HK-2 (cell line): ENCODE data around the gene ATF4.

Source experiments
- DNase-seq: peaks from one replicate; pipeline ENCODE4 v3.0.0-alpha.2; 2018; ENCODE audit not compliant: unreplicated experiment

The ATF4 gene

DNA sequence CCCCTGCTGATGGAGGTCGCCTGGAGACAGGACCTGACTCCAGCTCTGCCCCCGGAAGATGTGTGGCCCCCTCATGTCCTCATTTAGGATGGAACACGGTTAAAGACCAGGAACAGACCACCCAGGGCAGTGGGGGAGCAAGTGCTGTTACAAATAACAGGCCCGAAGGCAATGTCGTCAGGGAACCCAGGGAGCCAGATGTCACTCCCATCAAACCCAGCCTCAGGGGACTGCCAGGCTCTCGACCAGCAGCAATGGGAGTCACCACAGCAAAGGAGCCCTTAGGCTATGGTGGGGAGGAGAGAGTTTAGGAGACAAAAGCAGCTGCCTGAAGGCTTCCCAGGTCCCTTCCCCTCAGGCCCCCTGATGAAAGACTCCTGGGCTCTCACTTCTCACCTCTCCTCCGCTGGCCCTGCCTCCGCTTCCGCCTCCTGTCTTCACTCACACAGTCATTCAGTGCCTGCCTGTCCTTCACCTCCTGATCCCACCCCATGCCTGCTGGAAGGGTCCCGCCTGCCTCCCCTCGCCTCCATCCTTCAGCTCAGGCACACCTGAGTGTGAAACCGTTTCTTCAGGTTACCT, 7.8 kb downstream of the ATF4 start:
- no peak for DNase-seq

DNA sequence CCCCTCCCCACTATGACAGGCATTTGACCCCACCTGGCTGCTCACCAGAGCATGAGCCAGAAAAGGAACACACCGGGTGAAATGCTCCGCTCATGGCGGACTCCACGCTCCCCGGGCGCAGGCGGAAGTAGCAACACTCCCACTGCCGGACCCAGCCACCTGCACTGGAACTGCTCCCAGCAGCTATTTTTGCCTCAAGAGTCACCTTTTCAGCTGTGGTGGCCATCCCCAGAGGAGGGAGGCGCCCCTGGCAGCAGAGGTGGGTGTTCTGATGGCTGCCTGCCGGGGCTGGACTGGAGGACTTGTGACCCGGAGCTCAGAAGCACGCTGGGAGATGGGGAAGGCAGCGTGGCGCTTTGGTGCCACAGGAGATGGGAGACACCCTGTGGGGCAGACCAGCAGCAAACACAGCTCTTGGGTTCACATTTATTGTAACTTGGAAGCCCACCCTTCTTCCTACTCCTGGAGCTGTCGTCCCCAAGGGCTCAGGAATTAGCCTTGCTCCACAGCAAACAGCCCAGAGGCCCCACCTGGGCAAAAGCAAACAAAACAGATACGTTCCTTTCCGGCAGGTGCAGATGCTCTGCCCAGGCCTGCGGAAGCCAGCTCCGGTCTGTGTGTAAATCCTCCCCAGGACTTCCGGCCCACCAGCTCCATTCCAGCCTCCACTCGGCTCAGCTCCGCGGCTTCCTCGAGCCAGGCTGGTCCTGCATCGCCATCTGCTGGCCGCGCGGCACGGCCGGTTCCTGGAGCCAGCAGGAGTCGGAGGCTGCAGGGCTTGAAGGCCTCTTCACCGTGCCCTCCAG, 8.5 kb downstream of the ATF4 start:
- DNase-seq: peak; percentile 90

DNA sequence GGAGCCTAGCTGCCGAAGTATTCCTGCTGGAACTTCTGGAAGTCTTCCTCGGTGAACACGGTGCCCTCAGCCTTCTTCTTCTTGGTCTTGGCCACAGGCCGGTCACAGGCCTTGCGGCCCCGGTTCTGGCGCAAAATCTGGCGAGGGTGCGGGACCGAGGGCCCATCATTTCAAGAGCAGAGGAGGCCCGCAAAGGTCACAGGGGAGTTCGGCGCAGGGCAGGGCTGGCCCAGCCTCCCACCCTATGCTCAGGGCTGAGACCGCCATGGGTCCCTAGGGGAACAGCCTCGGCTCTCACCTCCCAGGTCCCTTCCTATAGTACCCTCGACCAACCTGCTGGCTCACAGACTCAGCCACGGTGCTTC, 9.1 kb downstream of the ATF4 start:
- DNase-seq: no peak

DNA sequence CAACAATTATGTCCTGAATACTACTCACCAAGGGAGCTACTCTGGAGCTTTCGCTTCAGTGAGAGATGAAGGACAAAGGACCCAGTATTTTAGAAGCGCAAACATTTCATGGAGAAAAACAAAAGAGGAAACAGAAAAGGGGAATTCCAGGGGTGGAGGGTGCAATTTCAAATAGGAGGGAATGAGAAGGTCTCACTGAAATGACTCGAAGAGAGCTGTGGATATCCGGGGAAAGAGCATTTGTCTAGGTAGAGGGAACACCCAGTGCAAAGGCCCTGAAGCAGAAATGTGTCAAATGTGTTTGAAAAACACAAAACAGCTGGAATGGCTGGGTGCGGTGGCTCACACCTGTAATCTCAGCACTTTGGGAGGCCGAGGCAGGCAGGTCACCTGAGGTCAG, 9.8 kb downstream of the ATF4 start:
- DNase-seq: no peak

DNA sequence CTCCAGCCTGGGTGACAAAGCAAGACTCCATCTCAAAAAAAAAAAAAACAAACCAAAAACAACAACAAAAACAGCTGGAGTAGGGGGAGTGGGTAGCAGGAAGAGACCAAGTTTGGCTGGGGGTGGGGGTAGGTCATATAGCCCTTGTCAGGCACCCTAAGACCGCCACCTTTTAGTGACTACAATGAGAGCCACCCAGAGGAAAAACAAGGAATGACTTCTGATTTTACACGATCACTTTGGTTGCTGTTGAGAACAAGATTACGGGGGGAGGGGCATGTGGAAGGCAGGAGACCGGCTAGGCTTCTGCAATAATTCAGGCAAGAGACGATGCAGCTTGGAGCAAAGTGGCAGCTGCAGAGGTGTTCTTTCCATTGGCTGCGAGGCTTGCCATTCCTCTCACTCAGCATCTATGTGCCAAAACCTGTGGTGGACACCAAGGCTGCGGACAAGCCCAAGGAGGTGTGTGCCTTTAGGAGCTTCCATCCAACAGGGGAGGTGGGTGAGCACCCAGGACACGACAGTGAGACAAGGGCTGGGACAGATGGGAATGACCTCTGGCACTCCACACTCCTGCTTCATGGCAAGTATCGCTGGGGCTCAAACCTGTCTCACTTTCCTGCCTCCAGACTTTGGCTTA, 10.4 kb downstream of the ATF4 start:
- DNase-seq: no peak

DNA sequence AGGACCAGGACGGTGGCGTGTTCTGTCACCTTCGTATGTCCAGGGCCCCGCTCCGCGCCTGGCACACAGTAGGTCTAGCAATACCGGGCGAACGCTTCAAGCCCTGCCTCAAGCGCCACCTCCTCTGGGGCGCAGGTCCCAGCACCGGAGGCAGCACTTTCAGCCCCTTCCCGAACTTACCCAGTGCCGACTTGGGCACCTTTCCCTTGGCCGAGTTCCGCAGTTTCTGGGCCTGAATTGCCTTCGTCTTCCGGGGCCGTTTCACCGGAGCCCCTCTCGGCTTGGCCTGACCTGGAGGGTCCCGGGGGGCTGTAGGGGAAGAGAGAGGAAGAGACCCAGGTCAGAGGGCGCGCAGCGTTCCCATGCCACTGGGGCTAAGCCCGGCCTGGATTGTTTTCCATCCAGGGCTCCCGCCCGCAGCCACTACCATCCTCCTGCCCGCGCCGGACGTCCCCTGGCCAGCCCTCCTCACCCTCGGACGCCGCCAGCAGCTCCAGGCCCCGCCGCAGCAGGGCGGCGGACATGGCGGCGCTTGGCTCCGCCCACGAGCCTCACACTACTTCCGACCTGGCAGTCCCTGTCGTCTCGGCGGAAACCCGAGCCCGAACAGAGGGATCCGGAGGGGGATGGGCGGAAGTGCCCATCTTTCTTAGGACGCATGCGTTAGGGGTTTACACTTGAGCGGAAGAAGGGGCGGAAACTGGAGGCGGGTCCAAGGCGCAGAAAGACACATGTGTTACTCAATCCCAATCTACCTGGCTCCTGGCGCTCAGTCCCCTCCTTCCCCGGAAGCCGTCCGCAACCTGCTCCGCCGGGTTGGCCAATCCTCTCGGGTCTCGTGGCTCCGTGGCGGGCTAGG, 12.1 kb downstream of the ATF4 start, which contains the start of gene RPS19BP1:
Gene RPS19BP1, minus strand, starts transcription at position 534 of the 859 bp plus-strand sequence. Its CDS starts 10 bp downstream, at position 524.
- DNase-seq: peak; percentile 97

DNA sequence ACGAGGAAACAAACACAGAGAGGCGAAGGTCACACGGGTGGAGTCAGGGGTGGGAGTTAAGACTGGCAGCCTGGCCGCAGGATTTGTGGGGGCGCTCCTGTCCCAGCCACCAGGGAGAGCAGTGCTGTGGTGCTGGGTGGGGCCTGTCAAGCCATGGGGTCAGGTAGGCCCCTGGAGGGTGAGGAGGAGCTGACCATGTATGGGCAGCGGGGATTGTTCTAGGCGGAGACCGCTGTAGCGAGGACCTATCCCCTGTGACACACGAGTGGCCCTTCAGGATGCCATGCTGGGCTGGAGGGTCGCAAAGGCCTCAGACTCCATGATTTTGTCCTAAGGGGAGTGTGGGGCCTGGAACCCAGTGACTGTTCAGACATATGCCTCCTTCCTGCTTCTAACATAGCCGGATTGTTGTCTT, 13.7 kb downstream of the ATF4 start:
- no peak for DNase-seq

DNA sequence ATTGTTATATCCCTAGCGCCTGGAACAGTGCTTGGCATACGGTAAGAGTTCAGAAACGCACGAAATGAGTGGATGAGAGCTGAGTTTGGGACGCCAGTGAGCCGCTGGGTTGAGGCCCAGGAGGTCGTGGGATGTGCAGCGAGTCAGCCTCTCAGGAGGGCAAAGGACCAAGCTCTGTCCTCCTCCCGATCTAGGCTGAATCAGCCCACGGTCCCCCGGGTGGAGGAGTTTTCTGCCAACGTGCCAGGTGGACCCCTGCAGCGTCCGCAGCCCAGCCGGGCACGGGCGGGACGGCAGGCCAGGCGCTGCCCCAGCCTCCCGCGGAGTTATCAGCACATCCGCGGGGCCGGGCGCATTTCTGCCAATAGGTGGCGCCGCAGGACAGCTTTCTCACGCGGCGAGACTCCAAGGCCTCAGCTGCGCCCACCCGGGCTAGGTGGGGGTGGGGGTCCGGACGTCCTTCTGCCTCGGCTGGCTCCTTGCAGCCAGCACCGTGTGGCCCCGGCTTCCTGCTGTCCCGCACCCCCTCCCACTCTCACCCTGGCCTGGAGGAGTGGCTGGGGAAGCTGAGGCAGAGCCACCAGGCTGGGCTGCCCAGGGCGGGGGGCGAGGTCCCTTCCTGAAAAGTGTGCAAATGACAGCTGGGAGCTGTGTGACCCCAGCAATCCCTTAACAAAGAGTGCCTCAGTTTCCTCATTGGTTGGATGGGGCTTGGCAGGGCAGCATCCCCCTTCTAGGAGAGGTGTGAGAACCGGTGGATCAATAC, 14.4 kb downstream of the ATF4 start:
- peak; percentile 84 for DNase-seq

DNA sequence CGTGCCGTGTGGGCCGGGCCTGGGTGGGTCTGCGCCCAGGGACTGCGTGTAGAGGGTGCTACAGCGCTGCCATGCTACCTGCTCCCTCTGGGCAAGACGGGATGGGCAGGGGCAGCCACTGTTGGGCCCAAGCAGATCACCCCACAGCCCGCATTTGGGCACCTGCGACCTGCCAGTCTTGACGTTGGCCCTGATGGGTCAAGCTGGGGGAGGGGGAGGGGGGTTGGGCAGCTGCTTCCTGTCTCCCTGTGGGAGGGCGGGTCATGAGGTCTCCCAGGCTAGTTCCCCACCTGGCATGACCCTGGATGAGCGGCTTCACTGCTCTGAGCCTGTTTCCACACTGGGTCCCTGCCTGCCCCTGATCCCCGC, 15.0 kb downstream of the ATF4 start:
- DNase-seq: no peak

DNA sequence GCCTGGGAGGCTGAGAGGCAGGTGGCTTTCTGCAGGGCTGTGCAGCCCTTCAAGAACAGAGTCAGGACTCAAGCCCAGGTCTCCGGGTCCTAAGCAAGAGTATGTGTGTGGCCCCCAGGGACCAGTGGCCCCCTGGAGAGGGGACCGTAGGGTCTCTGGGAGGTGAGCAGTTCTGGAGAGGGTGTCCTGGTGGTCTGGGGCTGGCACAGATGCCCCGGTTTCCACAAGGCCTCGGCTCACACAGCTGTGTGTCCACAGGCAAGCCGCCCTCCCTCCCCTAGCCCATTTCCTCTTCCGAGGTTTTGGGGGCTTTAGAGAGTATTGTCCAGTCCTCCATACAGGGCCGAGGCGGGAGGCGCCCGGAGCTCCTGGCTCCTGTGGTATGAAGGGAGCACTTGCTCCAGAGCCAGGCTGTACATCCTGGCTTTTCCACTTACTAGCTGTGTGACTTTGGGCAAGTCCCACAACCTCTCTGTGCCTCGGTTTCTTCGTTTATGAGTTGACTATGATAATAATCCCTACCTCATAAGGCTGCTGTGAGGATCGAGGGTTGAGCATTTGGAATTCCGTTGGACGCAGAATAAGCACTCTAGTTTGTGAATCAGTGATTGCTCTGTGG, 15.6 kb downstream of the ATF4 start:
- no peak for DNase-seq

DNA sequence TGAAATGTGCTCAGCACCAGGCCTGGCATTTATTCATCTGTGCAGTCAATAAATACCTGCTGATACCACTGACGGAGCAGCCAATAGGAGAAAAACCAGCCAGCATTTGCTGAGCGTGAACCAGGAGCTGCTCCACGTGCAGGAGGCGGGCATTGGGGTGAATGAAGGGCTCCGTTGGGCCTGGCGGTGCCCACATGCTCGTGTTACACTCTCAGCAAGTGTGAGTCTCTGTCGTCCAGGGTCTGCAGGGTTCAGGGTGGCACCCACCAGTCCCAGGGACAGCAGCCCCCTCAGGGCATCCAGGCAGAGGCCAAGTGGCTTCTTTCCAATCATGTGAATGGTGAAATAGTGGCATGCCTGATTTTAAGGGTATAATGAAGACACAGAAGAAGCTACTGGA, 16.3 kb downstream of the ATF4 start:
- DNase-seq: no peak

DNA sequence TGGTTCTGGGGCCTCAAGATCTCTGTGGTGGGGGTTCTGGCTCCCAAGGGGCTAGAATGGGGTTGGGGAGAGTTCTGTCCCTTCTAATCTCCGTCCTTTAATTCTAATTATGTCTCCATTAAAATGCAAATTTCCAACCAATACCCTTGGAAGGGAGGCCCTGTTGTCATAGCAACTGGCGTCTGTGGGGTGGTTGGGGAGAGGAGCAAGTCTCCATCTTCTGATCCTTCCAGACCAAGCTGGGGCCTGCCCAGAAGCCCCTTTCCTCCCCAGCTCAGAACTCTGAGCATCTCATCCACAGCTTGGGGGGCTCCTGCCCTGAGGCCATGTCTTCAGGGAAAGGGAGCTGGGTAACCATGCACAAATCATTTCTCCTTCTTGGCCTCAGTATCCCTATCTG, 17.6 kb downstream of the ATF4 start:
- DNase-seq: no peak

DNA sequence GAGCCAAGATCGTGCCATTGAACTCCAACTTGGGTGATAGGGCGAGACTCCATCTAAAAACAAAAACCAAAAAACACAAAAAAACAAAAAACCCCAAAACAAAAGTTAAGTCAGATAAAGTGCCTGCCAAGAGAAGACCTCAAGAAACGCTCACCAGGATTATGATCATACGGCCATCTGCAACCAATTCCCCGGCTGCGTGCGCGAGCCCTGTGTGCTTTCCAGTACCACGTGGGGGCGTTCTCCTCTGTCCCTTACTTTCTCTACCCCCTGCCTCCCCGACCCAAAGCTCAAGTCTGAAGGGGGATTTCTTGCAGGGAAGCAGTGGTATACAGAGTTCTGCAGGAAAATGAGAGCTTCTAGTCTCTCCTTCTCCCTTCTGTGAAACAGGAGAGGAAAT, 22.7 kb downstream of the ATF4 start:
- no peak for DNase-seq

DNA sequence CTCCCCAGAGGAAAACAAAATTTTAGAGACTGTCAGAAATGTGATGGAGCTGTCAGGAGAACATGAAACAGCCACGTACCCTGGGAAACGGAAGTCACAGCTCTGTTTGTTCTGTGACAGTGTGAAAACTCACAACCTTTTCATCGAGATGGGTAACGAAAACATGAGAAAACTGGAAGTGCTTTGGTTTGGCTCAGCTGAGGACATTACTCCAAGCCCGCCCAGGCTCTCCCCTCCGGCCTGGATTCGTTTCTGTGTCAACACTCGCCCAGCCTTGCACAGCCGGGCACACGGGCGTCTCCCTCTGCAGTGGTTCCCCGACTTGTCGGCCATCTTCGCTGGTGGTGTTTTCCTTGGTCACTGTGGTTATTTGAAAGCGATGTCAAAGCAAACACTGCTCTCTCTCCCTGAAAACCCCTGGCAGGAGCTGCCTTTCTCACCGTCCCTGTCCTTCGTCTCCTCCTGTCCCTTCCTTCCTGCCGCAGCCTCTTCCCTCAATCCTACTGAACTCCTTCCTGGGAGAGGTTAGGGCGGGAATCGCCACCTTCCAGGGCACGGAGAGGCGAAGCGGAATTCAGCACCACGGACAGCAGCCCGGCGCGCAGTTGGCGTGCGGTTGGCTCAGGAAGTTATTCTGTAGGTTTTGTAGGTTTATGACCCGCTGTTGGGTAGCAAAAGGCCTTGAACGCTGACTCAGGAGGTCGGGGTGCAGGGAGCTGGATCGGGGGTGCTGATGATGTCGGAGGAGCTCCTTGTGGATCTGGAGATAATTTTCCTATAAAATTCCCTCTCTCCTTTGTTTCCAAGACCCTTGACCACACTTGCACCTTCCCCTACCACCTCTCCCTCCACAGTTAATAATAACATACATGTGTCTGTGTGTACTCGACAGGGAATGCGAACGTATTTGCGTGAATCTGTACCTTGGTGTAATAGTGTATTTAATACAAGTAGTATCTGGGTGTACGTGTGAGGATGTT, 25.3 kb downstream of the ATF4 start:
- no peak for DNase-seq

DNA sequence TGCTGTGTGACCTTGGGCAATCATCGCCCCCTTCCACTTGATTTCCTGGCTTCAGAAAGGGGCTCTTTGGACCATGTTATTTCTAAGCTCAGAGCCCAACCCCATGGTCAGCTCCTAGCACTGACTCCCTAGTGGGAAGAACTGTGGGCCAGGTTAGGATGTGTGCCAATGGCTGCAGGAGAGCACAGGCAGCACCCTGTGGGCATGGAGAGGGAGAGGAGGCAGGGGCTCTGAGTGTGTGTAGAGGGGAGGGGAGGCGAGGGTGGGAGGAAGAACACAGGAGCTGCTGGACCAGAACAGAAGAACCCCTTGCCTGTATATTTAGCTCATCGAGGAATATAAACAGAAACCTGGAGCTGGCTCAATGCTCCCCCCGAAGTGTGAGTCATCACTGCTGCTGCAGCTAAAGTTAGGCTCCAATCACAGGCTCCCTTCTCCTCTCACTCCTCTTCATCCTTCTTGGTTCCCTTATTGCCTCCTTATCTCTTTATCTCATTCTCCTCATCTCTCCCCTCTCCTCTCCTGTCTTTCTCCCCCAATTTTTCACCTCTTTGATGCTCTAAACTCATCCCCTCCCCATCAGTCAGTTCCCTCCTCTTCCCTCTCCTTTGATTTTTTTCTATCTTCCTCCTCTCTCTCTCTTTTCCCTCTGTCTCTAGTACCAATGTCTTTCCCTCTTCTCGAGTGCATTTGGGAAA, 26.7 kb downstream of the ATF4 start:
- no peak for DNase-seq

DNA sequence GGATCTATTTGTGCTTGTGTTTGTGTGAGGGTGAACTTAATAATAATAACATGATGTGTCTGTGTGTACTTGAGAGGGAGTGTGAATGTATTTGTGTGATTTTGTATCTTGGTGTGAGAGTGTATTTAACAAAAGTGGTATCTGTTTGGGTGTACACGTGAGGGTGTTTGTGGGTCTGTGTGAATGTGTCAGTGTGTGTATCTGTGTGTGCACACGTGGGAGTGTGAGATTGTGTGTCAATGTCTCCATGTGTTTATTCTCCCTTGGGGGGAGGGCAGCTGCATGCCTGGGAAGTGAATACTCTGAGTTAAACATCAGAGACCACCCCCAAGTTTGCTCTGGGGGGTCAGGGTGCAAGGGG, 27.2 kb downstream of the ATF4 start:
- no peak for DNase-seq

DNA sequence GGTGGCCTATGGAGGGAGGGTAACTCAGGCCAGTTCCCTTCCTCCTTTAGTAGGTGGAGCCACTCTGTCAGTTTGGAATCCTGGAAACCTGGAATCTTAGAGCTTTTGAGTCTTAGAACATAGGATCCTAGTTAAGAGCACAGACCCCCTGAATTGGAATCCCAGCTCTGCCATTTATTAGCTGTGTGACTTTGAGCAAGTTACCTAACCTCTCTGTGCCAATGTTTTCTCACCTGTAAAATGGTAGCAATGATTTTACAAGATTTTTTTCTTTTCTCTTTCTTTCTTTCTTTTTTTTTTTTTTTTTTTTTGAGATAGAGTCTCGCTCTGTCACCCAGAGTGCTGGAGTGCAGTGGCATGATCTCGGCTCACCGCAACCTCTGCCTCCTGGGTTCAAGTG, 33.1 kb downstream of the ATF4 start:
- no peak for DNase-seq

DNA sequence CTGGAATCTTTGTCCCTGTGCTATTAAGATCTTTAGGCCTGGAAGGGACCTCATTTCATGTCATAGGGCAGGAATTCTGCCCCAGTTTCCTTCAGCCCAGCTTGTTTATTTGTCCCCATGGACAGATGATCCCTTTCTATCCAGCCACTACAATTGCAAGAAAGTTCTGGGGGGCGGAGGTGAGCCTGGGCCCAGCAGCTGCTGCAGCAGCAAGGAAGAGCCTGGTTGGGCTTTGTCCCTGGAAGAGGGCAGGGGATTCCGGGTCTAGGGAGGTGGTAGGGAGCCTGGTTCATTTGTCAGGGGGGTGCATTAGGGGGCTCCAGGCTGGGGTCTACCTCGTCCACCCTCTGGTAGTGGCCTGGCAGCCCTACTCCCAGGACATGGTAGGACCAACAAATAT, 33.8 kb downstream of the ATF4 start:
- DNase-seq: no peak
